ENCODE measurements around the gene FAM161A.

GRCh38 chr2:61822255-61822654, 31.6 kb downstream of the FAM161A start:
- TF ChIP-seq CTCF (IDR thresholded peaks at IDR 0.05) (no peak), ZFX (IDR thresholded peaks at IDR 0.05; ENCODE audit: borderline replicate concordance) (no peak)
